TTC549 (cell line): ENCODE data around the gene ID4.

ENCODE experiments used
- FAIRE-seq: peaks from 2 replicates; lab custom pipeline; 2012; peaks lifted over from hg19 to GRCh38; lab: Jason Lieb, UNC

Gene ID4

GRCh38 chr6:19860235-19860877 lies 23.2 kb downstream of the ID4 start:
- FAIRE-seq = no peak

- no peak for FAIRE-seq
Measured at GRCh38 chr6:19864285-19864684, 27.1 kb downstream of the ID4 start.

- no peak for FAIRE-seq
Measured at GRCh38 chr6:19865178-19865577, 28.0 kb downstream of the ID4 start.

GRCh38 chr6:19866173-19866984 lies 29.2 kb downstream of the ID4 start:
- no peak for FAIRE-seq

- FAIRE-seq = no peak
Measured at GRCh38 chr6:19866985-19867627, 29.9 kb downstream of the ID4 start.

GRCh38 chr6:19869464-19869863 lies 32.3 kb downstream of the ID4 start:
- FAIRE-seq = no peak

GRCh38 chr6:19870322-19870721 lies 33.2 kb downstream of the ID4 start:
- FAIRE-seq = no peak

GRCh38 chr6:19873031-19873430 lies 35.9 kb downstream of the ID4 start:
- no peak for FAIRE-seq

- no peak for FAIRE-seq
Measured at GRCh38 chr6:19876672-19877071, 39.5 kb downstream of the ID4 start.

GRCh38 chr6:19879663-19880062 lies 42.5 kb downstream of the ID4 start:
- no peak for FAIRE-seq

GRCh38 chr6:19880066-19880465 lies 42.9 kb downstream of the ID4 start:
- no peak for FAIRE-seq

- no peak for FAIRE-seq
Measured at GRCh38 chr6:19891451-19891850, 54.3 kb downstream of the ID4 start.
